NOMO-1 treated with dmso at 0.1 percent for 144 hours (cell line): Measurements from ENCODE around the gene CLDN19.
"Not testable (repeated sequence)": the region's sequence is repeated elsewhere in the genome, so short reads cannot be mapped to it uniquely, and the experiment has no call there.

Experiments used
- DNase-seq: peaks from one replicate; lab custom pipeline; 2025; ENCODE audit not compliant: unreplicated experiment; lab: John Stamatoyannopoulos, UW

CLDN19 gene

DNA sequence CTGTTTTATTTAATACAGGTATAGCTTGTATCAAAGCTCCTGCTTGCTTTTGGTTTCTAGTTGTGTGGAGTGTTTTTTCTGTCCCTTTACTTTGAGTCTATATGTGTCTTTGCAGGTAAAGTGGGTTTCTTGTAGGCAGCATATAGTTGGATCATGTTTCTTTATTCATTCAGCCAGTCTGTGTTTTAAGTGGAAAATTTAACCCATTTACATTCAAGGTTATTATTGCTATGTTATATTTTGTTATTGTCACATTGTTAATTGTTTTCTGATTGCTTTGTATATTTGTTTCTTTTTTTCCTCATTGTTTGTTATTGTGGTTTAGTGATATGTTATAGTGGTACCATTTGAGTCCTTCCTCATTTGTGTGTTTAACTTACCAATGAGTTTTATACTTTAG lies 26.7 kb downstream of the CLDN19 start:
- DNase-seq: no peak

DNA sequence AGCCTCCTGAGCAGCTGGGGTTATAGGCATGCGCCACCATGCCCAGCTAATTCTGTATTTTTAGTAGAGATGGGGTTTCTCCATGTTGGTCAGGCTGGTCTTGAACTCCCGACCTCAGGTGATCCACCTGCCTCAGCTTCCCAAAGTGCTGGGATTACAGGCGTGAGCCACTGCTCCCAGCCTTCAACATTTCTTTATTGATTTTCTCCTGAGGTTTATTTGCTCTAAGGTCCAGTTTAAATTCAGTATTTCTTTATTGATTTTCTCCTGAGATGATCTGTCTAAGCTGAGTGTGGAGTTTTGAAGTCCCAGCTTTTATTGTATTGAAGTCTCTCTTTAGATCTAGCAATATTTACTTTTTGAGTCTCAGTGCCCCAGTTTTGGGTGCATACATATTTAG lies 27.2 kb downstream of the CLDN19 start:
- not testable (repeated sequence) for DNase-seq

DNA sequence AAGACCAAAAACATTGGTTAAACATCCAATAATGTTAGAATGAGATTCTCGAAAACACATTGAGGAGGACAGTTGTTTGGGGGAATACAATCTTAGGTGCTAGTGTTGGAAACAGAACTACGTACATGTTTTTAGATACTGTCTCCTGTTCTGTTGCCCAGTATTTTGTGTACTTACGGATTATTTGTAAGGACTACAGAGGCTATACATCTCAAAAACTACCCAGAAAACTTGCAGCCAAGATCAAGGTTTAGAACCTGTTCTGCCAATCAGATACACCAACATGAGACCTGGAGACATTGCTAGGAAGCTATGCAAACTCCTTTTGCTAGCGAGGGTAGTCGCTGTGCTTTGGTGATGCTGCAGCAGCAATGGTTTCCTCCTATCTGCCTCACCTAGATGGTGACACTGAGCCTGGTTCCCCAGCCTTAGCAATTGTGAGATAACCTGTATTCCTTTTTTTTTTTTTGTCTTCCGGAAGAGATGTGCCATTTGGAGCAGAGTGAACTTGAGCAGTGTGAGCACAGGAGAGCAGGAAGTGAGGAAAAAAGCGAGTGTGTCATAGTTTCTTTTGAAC lies 36.1 kb downstream of the CLDN19 start:
- no peak for DNase-seq

DNA sequence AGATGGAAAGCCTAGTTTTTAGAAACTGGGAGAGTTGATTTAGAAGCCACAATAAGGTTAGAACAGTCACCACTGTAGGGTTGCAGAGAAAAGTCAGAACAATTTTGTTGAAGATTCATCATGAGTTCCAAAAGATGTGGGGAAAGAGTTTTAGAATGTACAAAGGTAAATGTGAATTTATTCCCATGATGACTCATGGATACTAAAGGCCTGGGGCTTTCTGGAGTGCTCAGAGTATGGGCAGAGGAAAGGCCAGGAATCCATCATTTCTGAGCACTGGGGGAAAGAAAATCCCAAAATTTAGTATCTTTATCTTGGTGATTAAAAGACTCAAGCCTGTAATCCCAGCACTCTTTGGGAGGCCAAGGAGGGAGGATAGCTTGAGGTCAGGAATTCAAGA lies 40.0 kb downstream of the CLDN19 start:
- no peak for DNase-seq

DNA sequence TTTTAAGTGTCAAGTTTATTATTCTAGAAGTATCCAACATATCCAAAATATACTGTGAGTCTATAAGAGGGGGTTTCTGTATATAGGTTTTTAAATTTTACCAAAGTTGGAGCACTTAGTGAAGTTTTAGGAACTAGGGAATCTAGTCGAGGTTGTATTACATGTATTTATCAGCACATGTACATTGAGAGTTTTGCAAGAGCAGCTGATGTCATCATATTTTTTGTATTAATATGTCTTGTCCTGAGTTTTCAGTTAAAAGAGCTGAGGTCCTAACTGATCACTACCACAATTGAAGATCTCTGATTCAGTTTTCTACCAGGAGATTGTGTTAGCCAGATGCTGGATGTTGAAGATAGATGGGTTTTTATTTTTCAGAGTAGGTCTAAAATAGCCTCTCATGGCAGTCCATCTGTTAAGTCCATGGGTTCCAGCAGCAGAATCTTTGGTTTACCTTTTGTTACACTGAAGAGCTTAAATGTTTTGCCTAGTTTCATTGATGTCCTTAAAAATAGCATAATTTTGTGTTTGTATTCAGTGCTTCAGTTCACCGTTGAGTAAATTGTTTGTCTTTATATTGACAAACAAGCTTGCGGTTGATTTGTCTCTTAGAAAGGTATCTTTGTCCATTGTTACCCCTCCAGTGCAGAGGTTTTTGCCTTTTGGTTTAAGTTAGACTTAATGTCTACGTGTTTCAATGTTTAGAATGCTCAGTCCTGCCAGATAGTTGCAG lies 41.8 kb downstream of the CLDN19 start:
- no peak for DNase-seq

DNA sequence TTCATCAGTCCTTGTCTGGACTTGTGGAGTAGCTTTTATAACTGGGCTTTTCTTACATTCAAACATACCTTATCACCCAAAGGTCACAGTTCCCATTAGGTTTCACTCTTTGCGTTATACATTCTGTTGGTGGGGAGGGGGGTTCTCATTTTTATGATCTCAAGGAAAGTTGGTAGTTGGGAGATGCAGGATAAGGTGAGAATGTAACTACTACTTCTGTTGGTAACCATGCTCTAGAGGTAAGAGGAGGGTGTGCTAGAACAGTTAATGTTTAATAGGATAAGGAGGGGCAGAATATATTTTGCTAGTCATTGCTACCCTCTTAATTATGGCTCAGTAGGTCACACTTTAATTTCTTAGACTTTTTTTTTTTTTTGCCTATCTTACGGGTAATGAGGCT lies 47.1 kb downstream of the CLDN19 start:
- DNase-seq: no peak

DNA sequence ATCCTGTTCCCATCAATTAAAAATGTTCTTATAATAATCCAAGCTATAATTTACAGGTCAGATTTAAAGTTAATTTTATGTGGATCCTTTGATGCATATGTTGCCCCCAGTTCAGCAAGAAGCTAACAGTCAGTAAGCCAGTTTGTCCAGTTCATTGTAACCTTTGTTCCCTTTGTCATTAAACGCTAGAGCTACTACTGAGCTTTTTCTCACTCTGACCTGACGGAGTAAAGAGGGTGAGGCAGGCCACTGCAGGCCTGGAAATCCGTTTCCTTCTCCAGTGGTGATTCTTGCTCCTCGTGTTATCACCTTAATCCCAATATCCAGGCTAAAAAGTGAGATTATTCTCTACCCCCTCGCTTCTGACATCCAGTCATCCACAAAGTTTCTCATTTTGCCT lies 47.6 kb downstream of the CLDN19 start:
- DNase-seq: no peak

DNA sequence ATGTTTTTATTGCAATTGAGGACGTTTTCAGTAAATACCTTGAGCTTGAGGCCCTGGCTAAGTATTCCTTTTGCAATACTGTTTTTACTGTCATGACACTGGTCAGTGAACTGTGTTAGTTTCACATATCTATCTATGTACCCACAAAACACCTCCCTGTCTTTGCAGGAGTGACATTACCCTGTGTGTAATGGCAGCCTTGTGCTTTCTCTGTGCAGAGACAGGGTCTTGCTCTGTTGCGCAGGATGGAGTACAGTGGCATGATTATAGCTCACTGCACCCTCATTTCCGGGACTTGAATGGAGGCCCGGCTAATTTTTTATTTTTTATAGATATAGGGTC lies 48.9 kb downstream of the CLDN19 start:
- DNase-seq: no peak

DNA sequence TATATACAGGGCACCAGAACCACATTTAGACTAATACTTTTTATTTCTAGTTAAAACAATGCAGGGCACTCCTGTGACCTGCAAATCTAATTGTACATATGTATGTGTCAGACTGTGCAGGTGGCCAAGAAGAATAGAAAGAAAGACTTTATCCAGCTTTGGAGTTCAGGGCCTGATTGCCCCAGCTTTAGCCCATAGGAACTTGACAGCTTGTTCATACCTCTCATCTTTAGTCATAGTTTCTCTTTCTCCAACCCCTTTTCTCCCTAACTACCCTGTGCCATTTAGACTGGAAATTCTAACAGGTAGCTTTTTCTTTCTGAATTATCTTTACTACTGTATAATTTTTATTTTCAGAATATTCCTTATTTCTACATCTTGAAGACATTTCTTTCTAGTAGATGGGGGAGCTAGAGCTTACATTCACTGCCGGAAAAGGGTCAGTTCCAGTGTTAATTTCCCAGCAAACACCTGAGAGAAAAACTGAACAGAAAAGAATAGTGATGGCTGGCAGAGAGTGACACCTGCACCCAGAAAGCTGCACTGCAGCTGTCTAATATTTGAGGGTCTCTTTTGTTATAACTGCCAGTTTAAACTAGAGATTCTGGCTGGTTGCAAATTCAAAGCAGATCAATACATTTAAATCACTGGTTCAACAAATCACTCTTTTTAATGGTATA lies 49.4 kb downstream of the CLDN19 start:
- no peak for DNase-seq

DNA sequence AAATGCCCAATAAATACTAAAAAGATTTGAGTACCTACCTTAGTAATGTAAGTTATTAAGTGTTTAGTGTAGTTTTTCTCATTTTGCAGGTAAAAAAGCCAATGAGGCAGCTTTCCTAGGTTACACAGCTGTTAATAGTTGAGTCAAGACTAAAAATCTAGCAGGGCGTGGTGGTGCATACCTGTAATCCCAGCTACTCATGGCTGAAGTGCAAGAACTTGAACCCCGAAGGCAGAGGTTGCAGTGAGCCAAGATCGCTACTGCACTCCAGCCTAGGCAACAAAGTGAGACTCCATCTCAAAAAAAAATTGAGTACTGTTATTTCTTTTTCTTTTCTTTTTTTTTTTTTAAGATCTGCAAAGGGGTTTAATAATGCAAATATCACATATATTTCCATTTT lies 50.1 kb downstream of the CLDN19 start:
- DNase-seq: no peak

DNA sequence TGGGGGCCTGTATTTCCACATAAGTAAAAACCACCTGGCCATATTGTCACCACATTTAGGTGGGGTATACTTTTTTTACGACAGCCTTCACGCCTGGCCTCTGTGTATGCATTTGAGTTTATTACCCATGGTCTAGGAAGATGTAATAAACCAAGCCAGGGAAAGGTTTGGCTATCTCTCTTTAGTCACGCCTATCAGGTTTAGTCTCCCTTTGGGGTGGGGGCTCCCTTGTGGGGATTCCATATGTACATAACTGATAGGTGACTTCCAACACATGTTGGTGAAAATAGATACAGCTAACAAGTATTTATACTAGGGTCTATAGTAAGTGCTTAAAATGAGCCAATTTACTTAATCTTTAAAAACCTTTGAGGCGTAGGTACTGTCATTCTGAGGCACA lies 53.6 kb downstream of the CLDN19 start:
- no peak for DNase-seq

DNA sequence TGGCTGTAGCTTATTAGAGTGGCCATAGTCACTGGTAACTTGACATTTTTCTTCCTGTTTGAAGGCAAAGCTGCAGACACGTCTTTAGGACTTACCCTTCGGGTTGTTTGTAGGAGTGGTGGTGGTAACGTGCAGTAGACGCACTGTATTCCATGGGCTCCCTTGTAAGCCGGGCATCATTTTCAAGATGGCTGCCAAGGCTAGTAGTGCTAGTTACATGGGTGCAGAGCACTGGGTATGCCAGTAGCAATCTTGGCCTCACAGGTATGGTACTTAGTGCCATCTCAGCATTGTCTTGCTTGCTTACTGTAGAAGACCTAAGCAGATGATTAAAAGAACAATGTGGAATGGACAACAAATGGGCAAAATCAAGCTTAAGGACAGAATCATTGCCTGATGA lies 55.9 kb downstream of the CLDN19 start:
- DNase-seq: no peak
